ENCODE measurements around the gene AKR1C1.
"Not testable (repeated sequence)": the region's sequence is repeated elsewhere in the genome, so short reads cannot be mapped to it uniquely, and the experiment has no call there.

The AKR1C1 gene

DNA sequence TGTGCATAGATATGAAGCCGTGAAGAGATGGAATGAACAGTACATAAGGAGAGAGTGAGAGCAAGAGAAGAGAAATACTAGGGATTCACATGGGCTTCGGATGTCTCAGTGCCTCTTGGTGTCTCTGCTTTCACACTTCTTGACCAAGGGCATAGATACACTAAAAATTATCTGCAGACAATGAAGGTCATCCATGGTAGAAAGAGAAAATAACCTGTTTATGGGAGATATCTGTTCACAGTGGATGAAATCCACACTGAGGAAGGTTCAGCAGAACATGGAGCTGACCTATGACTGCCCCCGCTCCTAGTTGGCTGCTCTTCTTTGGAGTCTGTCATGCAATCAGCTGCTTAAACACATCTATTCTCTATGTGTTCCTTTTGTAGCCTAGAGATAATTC, 6.1 kb downstream of the AKR1C1 start:
- H2AK5ac ChIP-seq (ENCODE audit: low read length); H3K23ac ChIP-seq (ENCODE audit: low read length); H3K14ac ChIP-seq (ENCODE audit: low read length); H3K18ac ChIP-seq (ENCODE audit: low read length); H3K9me3 ChIP-seq (ENCODE audit: insufficient read depth, low read depth, low read length); H2BK5ac ChIP-seq (ENCODE audit: low read depth, low read length, poor library complexity); H4K91ac ChIP-seq (ENCODE audit: low read depth, low read length); H4K12ac ChIP-seq (ENCODE audit: low read depth, low read length); H4K8ac ChIP-seq (ENCODE audit: low read depth, low read length); H3K9ac ChIP-seq (ENCODE audit: low read length); H3K79me1 ChIP-seq (ENCODE audit: low read length); H3K27me3 ChIP-seq (ENCODE audit: insufficient read depth, low read length); H3K4ac ChIP-seq (ENCODE audit: low read depth, low read length); H3K4me2 ChIP-seq (ENCODE audit: low read length); H3K79me2 ChIP-seq (ENCODE audit: control insufficient read depth, insufficient read depth, low read length, poor library complexity); H2AFZ ChIP-seq (ENCODE audit: insufficient read depth, low read length, poor library complexity); H3K4me1 ChIP-seq (ENCODE audit: control insufficient read depth in 1 of 2, insufficient read depth in 2 of 2, low read length in 2 of 2); H2BK12ac ChIP-seq (ENCODE audit: low read length); H3K36me3 ChIP-seq (ENCODE audit: control insufficient read depth in 1 of 2, insufficient read depth in 2 of 2, low read length in 2 of 2); DNase-seq; H3K27ac ChIP-seq (ENCODE audit: low read depth, low read length); H2BK120ac ChIP-seq (ENCODE audit: insufficient read depth, low read length, poor library complexity); H3K4me3 ChIP-seq (ENCODE audit: low read depth, low read length): not testable (repeated sequence)
- no CpG with 5 or more reads among the region's 3 CpGs for WGBS (ENCODE audit: extremely low coverage, insufficient coverage, insufficient read length)

DNA sequence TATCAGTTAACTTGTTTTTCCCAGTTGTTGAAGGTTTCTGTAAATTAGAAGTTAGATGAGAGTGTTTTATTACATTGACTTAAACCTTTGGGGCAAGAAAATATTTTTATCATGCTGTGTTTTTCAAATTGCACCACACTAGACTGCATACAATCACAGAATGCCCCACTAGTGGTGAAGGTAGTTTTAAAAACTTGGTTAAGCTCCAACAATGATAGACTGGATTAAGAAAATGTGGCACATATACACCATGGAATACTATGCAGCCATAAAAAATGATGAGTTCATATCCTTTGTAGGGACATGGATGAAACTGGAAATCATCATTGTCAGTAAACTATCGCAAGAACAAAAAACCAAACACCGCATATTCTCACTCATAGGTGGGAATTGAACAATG, 7.1 kb downstream of the AKR1C1 start:
- H3K27me3 ChIP-seq (ENCODE audit: insufficient read depth, low read length); H4K91ac ChIP-seq (ENCODE audit: low read depth, low read length); H2BK5ac ChIP-seq (ENCODE audit: low read depth, low read length, poor library complexity); H4K8ac ChIP-seq (ENCODE audit: low read depth, low read length); H3K9me3 ChIP-seq (ENCODE audit: insufficient read depth, low read depth, low read length); H3K18ac ChIP-seq (ENCODE audit: low read length); H3K4me2 ChIP-seq (ENCODE audit: low read length); H3K4ac ChIP-seq (ENCODE audit: low read depth, low read length); DNase-seq; H3K9ac ChIP-seq (ENCODE audit: low read length); H2AFZ ChIP-seq (ENCODE audit: insufficient read depth, low read length, poor library complexity); H3K79me2 ChIP-seq (ENCODE audit: control insufficient read depth, insufficient read depth, low read length, poor library complexity); H2AK5ac ChIP-seq (ENCODE audit: low read length); H4K12ac ChIP-seq (ENCODE audit: low read depth, low read length); H3K79me1 ChIP-seq (ENCODE audit: low read length); H3K14ac ChIP-seq (ENCODE audit: low read length); H2BK12ac ChIP-seq (ENCODE audit: low read length); H2BK120ac ChIP-seq (ENCODE audit: insufficient read depth, low read length, poor library complexity); H3K4me3 ChIP-seq (ENCODE audit: low read depth, low read length); H3K36me3 ChIP-seq (ENCODE audit: control insufficient read depth in 1 of 2, insufficient read depth in 2 of 2, low read length in 2 of 2); H3K27ac ChIP-seq (ENCODE audit: low read depth, low read length); H3K23ac ChIP-seq (ENCODE audit: low read length); H3K4me1 ChIP-seq (ENCODE audit: control insufficient read depth in 1 of 2, insufficient read depth in 2 of 2, low read length in 2 of 2): not testable (repeated sequence)
- WGBS (ENCODE audit: extremely low coverage, insufficient coverage, insufficient read length): no CpG with 5 or more reads among the region's 2 CpGs

DNA sequence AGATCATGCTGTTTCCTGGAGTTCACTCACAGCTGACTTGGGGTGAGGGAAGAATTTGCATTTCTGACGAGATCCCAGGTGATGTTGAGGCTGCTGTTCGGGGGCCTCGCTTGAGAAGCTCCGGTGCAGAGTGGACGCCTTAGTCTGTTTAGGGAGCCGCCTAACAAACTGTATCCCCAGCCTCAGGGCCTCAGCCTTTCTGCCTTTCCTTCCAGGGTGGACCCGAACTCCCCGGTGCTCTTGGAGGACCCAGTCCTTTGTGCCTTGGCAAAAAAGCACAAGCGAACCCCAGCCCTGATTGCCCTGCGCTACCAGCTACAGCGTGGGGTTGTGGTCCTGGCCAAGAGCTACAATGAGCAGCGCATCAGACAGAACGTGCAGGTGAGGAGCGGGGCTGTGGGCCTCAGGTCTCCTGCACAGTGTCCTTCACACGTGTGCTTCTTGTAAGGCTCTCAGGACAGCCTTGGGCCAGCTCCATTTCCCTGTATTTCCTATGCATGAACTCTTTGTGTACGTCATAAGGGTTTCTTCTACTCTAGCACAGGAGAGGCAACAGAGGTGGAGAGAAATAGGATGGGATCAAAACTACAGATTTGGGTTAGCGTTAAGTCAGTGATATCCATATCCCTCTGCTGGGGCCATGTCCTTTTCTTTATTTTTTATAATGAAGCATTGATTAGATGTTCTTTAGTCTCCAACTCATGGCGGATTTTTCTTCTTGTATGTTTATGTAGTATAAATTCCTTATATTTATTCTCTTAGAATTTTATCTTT, 9.3 kb downstream of the AKR1C1 start:
- H4K8ac ChIP-seq (ENCODE audit: low read depth, low read length); H3K79me2 ChIP-seq (ENCODE audit: control insufficient read depth, insufficient read depth, low read length, poor library complexity); H3K79me1 ChIP-seq (ENCODE audit: low read length); H3K9ac ChIP-seq (ENCODE audit: low read length); DNase-seq; H3K9me3 ChIP-seq (ENCODE audit: insufficient read depth, low read depth, low read length); H3K4me3 ChIP-seq (ENCODE audit: low read depth, low read length); H3K18ac ChIP-seq (ENCODE audit: low read length); H2AK5ac ChIP-seq (ENCODE audit: low read length); H3K27ac ChIP-seq (ENCODE audit: low read depth, low read length); H3K23ac ChIP-seq (ENCODE audit: low read length); H4K91ac ChIP-seq (ENCODE audit: low read depth, low read length); H3K4me2 ChIP-seq (ENCODE audit: low read length); H2BK5ac ChIP-seq (ENCODE audit: low read depth, low read length, poor library complexity); H2BK120ac ChIP-seq (ENCODE audit: insufficient read depth, low read length, poor library complexity); H3K4me1 ChIP-seq (ENCODE audit: control insufficient read depth in 1 of 2, insufficient read depth in 2 of 2, low read length in 2 of 2); H3K14ac ChIP-seq (ENCODE audit: low read length); H2AFZ ChIP-seq (ENCODE audit: insufficient read depth, low read length, poor library complexity); H4K12ac ChIP-seq (ENCODE audit: low read depth, low read length); H3K36me3 ChIP-seq (ENCODE audit: control insufficient read depth in 1 of 2, insufficient read depth in 2 of 2, low read length in 2 of 2); H2BK12ac ChIP-seq (ENCODE audit: low read length); H3K4ac ChIP-seq (ENCODE audit: low read depth, low read length); H3K27me3 ChIP-seq (ENCODE audit: insufficient read depth, low read length): not testable (repeated sequence)
- WGBS (ENCODE audit: extremely low coverage, insufficient coverage, insufficient read length): no CpG with 5 or more reads among the region's 18 CpGs

DNA sequence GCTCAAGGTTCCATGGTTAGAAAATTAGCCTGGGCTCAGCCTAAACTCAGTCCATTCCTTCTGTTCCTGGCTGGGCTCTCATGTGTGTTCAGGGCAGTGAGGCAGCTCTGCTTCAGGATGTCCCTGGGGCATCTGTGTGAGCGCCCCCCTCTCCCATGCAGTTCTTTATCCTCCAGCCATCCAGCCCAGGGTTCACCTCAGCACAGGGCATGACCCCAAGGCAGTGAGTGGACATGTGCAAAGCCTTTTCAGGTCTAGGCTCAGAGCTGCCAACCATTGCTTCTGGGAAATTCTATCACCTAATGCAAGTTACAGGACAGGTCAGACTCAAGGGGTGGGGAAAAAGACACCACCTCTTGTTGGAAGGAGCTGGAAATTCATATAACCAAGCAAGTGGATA, 10.1 kb downstream of the AKR1C1 start:
- not testable (repeated sequence) for H3K27me3 ChIP-seq (ENCODE audit: insufficient read depth, low read length); H3K4me1 ChIP-seq (ENCODE audit: control insufficient read depth in 1 of 2, insufficient read depth in 2 of 2, low read length in 2 of 2)
- WGBS (ENCODE audit: extremely low coverage, insufficient coverage, insufficient read length): no CpG with 5 or more reads among the region's 1 CpG

More for the DNA sequence above, 10.1 kb downstream of the AKR1C1 start:
- not testable (repeated sequence) for H2BK5ac ChIP-seq (ENCODE audit: low read depth, low read length, poor library complexity); H3K79me2 ChIP-seq (ENCODE audit: control insufficient read depth, insufficient read depth, low read length, poor library complexity); H3K18ac ChIP-seq (ENCODE audit: low read length); H3K36me3 ChIP-seq (ENCODE audit: control insufficient read depth in 1 of 2, insufficient read depth in 2 of 2, low read length in 2 of 2); H3K14ac ChIP-seq (ENCODE audit: low read length); H3K9me3 ChIP-seq (ENCODE audit: insufficient read depth, low read depth, low read length); H2BK12ac ChIP-seq (ENCODE audit: low read length); H3K23ac ChIP-seq (ENCODE audit: low read length); H3K9ac ChIP-seq (ENCODE audit: low read length); H4K12ac ChIP-seq (ENCODE audit: low read depth, low read length); DNase-seq; H3K79me1 ChIP-seq (ENCODE audit: low read length); H3K4me3 ChIP-seq (ENCODE audit: low read depth, low read length); H4K91ac ChIP-seq (ENCODE audit: low read depth, low read length); H2BK120ac ChIP-seq (ENCODE audit: insufficient read depth, low read length, poor library complexity); H2AK5ac ChIP-seq (ENCODE audit: low read length); H3K4ac ChIP-seq (ENCODE audit: low read depth, low read length); H3K4me2 ChIP-seq (ENCODE audit: low read length); H3K27ac ChIP-seq (ENCODE audit: low read depth, low read length); H2AFZ ChIP-seq (ENCODE audit: insufficient read depth, low read length, poor library complexity); H4K8ac ChIP-seq (ENCODE audit: low read depth, low read length)

Data from trophoblast cell (in vitro differentiated cells and primary cell).